ENCODE results near the gene EFL1.
A peak's percentile ranks its signal among the peaks of the same experiment; 100 is the strongest.
"Not testable (repeated sequence)": the region's sequence is repeated elsewhere in the genome, so short reads cannot be mapped to it uniquely, and the experiment has no call there.

EFL1 gene

DNA sequence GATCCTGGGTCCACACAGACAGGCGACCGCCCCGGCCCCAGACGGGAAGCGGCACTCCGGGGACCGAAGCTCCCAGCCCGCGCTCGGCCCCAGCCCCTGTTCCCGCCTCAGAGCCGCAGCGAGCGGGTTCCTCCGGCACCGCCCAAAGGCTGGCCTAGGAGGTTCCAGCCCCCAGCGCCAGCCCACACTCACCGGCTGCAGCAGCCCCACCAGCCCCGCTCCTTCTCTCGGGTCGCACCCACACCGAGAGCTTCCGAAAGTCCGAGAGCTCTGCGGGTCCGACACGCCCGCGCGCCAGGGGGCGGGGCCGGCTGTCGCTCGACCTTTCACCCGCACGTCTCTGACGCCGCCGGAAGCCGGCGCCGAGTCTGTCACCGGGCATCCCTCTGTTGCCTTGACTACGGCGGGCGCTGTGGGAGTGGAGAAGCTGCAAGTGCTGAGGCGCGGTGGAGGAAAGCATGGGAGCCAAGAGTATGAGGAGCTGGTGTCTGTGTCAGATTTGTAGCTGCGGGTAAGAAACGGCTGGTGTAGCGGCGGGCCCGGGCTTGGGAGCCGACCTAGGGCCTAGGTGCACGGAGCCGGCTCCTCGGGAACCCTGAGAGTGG is at the start of gene EFL1, which contains the start of gene SAXO2:
Gene EFL1 (minus strand): TSS at position 313 of the 605 bp plus-strand sequence. CDS start 956 bp downstream, outside the sequence.
Gene SAXO2 (plus strand): TSS at position 397 of the 605 bp plus-strand sequence. CDS start 62 bp downstream, at position 459.
- FAIRE-seq, result peak; percentile 76

GRCh38 chr15:82311321-82311720 is 48.8 kb upstream of the EFL1 start:
- not testable (repeated sequence) for FAIRE-seq

GRCh38 chr15:82309802-82310201 is 47.3 kb upstream of the EFL1 start:
- no peak for FAIRE-seq

DNA sequence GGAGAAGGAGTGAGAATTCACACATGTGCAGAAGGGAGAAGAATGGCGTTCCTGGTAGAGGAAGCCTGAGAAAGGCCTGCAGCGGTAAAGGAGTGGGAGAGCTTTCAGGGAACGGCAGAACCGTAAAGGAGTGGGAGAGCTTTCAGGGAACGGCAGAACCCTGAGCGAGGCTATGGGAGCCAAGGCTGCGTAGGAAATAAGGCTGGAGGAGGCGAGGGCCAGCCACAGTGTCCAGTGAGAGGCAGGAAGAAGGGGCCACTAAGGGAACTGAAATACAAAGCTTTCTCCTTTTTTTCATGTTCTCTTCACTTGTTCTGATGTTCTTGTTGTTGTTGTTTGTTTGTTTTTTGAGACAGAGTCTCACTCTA is 45.2 kb upstream of the EFL1 start:
- no peak for FAIRE-seq

DNA sequence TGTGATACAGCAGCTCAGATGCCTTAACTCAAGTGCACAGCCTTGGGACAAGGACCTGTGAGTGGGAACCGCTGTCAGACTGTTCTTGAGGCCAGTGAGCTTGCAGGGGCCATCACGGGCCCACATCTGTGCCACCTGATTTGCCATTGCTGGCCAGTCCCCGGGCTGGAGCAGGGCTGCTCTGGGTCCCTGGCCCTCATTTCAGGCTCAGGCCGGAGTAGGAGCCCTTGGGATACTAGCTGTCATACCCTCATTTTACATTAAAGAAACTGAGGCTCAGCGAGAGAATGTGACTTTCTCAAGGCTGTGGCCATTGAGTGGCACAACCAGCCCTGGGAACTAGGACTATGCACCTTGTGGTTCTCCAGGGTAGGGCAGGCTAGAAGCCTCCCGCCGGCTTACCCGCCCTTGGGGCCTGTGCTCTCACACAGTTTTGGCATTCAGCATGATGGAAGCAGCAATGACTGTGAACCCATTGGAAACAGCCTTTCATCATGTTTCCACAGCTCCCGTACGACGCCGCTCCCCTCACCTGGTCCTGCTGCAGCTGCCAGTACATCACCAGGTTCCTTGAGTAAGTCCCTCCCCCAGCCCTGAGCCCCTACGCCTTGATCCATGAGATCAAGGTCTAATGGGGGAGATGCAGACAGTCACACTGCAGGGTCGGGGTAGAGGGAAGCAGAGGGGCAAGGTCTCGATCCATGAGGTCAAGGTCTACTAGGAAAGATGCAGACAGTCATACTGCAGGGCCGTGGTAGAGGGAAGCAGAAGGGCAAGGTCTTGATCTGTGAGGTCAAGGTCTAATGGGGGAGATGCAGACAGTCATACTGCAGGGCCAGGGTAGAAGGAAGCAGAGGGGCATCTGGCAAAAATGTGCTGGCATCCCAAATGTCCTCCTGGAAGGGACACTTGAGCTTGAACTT is 44.5 kb upstream of the EFL1 start:
- no peak for FAIRE-seq

- no peak for FAIRE-seq
These were observed 43.1 kb upstream of the EFL1 start for GRCh38 chr15:82305621-82306048.

DNA sequence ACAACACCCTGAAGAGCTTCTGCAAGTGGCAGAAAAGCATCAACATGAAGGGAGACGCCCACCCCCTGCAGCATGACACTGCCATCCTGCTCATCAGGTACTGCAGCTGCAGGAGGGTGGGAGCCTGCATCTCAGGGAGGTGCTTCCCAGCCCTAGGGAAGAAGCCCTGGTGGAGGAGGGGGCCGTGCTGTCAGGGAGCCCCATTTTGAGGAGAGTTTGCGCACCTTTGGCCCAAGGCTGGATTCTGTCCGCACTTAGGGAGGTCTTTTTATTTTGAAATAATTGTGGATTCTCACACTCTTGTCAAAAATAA is 42.2 kb upstream of the EFL1 start:
- no peak for FAIRE-seq

DNA sequence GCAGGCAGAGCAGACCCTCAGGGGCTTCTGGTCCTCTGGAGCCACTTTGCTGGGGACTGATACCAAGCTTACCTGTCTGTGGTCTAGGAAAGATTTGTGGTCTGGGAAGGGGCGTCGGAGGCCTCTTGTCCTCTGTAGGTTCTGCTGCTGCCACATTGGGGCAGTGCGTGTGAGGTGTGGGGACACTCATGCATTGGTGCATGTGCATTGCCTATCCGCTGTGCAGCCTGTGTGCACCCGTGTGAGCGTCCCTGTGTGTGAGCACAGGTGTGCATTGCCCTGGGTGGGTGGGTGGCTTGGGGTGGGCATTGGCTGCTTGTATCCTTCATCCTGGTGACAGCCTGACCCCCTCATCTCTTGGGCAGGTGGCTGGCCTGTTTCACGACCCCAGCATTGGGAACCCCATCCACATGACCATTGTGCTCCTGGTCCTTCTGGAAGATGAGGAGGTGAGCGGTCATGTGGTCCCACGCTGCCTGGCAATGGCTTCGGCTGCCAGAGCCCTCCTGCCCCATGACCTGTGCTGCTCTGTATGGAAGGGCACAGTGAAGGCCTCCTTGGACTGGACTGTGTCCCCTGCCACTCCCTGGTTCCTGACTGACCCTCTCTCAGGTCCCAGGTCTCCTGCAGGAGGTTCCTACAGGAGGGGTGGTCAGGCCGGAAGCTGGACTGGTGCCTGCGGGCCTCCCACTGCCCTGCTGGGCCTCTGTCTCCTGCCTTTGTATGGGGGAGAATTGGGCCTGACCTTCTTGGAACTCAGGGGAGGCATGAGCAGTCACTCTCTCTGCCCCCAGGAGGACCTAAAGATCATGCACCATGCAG is 41.6 kb upstream of the EFL1 start:
- no peak for FAIRE-seq

- FAIRE-seq, result no peak
These were observed 38.9 kb upstream of the EFL1 start for GRCh38 chr15:82301296-82302016.

- no peak for FAIRE-seq
These were observed 38.3 kb upstream of the EFL1 start for GRCh38 chr15:82300883-82301282.

DNA sequence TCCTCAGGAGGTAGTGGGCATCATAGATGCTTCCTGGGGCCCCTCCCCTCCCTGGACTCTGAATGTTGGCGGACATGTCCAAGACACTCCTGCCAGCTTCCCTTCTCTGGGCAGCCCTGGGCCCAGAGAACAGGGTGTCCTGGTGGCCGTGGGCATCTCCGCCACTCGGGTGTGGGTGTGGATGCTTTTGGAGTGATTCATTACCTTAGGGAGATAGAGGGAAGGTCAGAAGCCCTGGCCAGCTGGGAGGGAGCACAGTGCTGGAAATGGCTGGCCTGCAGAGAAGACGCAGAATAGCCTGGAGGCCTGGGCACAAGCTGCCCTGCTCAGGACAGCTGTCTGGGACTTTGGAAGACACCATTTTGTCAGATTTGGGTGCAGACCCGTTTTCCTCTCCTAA is 37.8 kb upstream of the EFL1 start:
- FAIRE-seq, result not testable (repeated sequence)

DNA sequence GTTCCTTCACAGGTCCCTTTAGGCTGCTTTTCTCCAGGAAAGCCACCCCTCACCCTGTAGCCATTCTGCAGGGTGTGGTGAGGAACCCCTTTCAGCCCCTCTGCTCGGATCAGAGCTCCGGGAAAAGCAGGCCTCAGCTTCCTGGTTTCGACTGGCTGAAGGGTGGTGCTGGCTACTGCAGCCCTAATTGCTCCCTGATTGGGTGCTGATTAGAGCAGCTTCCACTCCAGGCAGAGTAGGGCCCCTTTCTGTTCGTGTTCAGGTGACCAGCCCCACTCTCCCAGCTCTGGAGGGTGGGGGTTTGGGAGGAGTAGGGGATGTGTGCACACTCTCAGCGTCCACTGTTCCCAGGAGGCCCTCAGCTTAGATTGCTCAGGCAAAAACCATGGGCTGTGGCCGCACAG is 37.0 kb upstream of the EFL1 start:
- FAIRE-seq, result not testable (repeated sequence)

DNA sequence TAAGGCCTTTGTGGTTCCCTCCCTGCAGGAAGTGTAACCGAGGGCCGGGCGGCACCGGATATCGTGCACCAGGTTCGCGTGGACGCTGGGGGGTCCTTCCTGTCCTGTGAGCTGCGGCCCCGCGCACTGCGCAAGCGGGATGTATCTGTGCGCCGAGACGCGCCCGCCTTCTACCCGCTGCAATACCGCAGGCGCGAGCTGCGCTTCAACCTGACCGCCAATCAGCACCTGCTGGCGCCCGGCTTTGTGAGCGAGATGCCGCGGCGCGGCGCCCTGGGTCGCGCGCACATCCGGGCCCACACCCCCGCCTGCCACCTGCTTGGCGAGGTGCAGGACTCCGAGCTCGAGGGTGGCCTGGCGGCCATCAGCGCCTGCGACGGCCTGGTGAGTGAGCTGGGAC is 36.0 kb upstream of the EFL1 start:
- FAIRE-seq, result no peak

DNA sequence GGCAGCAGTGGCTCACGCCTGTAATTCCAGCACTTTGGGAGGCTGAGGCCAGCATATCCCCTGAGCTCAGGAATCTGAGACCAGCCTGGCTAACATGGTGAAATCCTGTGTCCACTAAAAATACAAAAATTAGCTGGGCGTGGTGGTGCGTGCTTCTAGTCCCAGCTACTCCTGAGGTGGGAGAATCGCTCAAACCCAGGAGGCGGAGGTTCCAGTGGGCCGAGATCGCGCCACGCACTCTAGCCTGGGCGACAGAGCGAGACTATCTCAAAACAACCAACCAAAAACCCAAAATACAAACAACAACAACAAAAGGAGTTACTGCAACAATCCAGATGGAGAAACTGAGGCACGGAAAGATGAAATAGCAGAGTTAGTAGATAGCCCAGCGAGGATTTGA is 35.5 kb upstream of the EFL1 start:
- no peak for FAIRE-seq

DNA sequence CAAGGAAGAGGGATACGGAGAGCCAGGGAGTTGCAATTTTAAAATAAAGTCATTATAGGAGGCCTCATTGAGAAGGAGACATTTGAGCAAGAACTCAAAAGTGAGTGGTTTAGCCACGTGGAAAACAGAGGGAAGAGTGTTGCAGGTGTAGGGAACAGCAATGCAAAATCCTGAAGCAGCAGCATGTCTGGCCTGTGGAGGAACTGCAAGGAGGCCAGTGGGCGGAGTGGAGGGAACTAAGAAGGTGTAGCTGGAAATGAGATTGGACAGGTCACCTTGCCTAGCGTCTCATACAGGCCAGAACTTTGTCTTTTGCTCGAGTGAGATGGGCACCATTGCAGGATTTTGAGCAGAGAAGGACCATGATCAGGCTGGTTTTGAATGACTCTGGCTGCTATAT is 35.0 kb upstream of the EFL1 start:
- no peak for FAIRE-seq

GRCh38 chr15:82294061-82294690 is 31.6 kb upstream of the EFL1 start:
- FAIRE-seq, result no peak

DNA sequence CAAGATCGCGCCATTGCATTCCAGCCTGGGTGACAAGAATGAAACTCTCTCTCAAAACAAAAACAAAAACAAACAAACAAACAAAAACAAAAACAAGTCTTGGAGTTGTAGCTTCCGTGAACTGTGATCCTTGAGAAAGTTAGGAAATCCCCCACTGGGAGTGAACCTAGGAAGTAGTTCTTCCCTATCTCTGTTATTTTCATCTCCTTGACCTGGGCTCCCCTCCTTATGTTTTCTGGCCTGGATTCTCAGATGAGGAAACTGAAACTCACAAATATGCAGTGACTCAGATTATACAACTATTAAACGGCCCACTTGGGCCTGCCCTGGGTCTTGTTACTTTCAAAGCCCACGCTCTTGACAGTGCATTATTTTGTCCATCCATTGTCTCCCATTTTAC is 29.7 kb upstream of the EFL1 start:
- FAIRE-seq, result no peak

DNA sequence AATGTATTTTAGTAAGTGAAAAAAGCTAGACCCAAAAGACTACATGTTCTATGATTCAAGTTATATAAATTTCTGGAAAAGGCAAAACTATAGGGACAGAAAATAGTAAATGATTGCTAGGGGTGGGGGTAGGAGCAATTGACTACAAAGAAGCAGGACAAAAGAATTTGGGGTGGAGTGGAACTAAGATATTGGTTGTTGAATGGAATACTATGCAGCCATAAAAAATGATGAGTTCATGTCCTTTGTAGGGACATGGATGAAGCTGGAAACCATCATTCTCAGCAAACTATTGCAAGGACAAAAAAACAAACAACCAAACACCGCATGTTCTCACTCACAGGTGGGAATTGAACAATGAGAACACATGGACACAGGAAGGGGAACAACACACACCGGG is 25.7 kb upstream of the EFL1 start:
- FAIRE-seq, result not testable (repeated sequence)

DNA sequence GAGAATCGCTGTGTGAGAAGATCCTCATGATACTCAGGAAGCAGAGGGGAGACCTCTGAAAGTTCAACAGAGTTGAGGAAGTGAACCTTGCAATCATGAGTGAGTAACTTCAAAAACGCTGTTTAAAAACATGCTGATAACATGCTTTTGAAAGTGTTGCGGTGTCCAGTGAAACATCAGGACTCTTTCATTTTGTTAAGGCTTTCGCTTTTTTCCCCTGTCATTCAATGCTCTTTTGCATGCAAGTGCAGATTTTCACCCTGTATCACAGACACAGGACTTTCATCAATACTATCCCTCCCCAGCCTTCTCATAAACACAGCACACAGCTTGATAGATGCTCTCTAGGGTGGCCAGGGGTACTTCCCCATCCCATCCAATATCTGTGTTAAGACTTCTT is 23.9 kb upstream of the EFL1 start:
- not testable (repeated sequence) for FAIRE-seq

GRCh38 chr15:82284381-82284780 is 21.8 kb upstream of the EFL1 start:
- not testable (repeated sequence) for FAIRE-seq

DNA sequence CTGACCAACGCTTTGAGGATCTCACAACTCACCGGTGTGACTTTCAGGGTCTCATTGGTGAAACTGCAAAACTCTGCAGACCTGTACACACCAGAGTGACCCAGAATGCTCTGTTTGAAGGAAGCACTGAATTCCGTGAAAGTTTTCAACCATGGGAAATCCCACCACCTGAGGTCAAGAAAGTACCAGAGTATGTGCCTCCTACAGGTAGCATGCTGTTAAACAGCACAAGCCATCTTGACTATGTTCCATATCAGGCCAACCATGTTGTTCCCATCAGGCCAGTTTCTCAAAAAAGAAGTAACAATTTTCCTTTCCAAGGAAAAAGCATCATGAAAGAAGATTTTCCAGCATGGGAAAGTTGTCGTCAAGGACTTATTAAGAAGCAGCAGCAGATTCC is 19.9 kb upstream of the EFL1 start:
- FAIRE-seq, result not testable (repeated sequence)

DNA sequence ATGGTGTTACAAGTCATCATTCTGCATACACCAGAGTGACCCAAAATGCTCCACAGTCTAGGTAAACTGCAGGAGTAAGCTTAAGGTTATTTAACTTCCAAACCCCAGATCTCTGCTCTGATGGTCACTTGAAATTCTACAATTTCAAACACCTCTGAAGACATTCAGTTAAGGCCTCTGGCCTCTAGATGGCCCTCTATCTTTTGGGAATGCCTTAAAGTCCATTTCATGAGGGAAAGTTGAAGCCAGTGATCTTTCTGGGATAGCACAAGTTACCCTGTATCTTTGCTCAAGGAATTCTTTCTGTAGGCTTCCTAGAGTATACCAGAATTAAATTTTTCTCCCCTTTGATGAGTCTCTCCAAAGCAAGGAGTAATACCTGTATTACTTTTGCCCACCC is 18.7 kb upstream of the EFL1 start:
- peak; percentile 92 for FAIRE-seq

All from G401.6 (cell line).